ENCODE measurements around the gene C1QL4.
"Not testable (repeated sequence)": the region's sequence is repeated elsewhere in the genome, so short reads cannot be mapped to it uniquely, and the experiment has no call there.

Gene C1QL4

DNA sequence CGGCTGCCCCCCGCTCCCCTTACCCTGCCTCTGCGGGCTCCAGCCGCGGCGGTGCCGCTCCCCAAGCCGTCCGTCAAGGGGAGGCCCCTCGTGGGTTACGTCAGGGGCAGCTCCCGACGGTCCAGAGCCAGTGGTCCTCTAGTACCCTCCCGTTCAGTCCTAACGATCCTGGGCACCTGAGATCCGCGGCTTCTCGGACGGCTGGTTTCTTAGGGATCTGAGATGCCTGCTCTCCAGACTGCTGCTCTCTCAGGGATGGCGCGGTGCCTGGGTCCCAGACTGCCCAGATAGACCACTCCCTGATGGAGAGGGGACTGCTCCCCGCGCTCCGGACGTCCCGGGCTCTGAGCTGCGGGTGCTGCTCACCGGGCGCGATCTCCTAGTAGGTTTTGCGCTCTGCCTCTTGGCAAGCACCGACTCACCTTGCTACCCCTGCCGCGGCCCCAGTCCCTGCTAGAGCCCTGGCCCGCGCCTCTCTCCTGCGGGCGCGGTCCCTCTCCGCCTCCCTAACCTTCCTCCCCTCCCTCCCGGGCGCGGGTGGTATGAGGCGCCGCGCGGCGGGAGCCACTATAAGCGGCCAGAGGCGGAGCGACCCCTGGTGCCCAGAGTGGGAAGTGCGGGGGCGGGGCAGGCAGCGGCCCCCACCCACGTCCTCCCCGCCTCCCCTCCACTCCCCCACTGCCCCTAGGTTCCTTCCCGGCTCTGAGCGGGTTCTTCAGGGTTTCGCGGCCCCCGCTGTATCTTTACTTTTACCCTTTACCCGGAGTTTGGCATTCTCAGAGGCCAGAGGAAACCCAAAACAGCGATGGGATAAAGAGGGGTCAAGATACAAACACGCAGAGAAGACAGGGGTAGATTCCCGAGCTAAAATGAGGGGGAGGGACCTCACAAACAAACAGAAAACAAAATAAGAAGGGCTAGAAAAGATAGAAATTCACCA lies at the start of gene C1QL4:
Gene C1QL4, minus strand, starts transcription at position 544 of the 940 bp plus-strand sequence. CDS start 711 bp downstream, outside the sequence.
- DNase-seq (ENCODE audit: low read depth in 2 of 2) = peak; percentile 78 to 91

DNA sequence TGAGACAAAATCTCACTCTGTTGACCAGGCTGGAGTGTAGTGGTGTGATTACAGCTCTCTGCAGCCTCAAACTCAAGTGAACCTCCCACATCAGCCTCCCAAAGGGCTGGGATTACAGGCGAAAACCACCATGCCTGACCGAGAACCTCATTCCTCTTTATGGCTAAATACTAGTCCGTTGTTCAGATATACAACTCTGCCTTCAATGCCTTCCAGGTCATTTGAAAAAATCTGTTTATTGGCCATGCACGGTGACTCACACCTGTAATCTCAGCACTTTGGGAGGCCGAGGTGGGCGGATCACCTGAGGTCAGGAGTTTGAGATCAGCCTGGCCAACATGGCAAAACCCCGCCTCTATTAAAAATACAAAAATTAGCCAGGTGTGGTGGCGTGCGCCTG lies 43.2 kb upstream of the C1QL4 start:
- DNase-seq (ENCODE audit: low read depth in 2 of 2) = not testable (repeated sequence)

DNA sequence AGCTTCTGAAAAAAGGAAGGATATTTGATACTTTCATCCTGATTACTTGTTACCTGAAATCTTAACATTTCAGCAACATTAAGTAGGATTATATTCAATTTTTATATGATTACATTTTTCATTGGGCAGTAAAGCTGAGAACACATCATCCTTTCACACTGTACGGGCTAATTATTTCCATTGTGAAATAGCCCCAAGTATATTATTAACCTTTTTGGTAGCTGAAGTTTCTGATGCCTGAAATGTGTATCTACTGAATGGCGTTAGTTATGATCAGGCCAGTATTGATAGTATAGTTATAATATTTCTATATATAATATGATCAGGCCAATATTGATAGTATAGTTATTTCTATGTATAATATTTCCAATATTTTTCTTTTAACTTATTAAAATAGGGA lies 40.4 kb upstream of the C1QL4 start:
- no peak for DNase-seq (ENCODE audit: low read depth in 2 of 2)

DNA sequence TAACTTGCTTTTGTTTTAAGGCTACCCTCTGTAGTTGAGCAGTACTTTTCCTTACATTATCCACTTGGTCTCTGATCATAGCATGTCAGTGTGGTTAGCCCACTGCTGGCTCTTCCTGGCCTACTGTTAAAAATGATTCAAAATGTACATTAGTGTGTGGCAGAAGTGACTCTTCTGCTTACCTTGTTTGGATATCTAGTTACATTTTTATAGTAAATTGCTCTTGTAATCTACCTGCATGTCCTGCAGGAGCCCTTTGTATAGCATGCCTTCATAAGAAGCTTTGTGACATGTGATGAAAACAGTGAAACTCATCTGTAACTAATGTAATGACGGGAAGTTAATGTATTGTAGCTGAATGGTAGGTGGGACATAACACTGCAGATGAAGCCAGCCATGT lies 38.4 kb upstream of the C1QL4 start:
- no peak for DNase-seq (ENCODE audit: low read depth in 2 of 2)

DNA sequence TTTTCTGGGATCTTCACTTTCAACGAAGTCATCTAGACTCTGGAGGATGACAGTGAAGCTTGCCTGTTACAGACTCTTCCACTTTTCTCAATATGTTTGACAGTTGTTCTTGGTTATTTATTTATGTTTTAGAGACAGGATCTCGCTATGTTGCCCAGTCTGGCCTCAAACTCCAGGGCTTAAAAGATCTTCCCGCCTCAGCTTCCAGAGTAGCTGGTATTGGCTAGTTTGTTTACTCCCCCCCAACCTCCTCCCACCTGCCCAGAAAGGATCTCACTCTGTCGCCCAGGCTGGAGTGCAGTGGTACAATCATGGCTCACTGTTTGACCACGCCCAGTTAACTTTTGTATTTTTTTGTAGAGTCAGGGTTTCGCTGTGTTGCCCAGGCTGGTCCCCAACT lies 33.6 kb upstream of the C1QL4 start:
- no peak for DNase-seq (ENCODE audit: low read depth in 2 of 2)

DNA sequence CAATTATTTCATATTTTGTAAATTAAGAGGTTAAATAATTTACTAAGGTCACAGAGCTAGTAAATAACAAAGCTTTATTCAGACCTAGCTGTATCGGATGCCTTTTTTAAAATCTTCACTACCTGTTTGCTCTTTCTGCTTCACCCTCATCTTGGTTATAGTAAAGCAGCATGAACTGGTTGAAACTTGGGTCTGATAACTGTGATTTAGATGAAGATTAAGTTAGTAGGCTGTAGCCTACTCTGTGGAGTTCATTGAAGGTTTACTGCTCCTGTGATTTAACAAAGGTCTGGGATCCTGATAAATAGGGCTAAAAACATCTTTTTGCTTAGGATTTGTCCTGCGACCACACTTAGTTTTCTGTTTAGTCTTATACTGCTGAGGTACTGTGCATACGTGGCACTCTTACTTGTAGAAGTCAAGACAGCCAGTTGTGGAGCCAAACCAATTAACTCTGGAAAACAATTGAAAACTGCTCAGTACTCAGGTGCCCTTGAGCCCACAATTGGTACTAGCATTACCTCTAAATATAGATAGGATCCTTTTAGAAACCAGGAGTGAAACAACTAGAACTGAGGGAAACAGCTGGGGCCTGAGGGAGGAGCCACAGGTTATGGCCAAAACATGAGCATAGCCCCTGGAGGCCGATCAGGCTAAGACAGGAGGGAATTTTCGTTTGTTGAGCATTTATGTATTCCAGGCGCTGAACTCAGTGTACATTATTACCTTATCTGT lies 32.6 kb upstream of the C1QL4 start:
- DNase-seq (ENCODE audit: low read depth in 2 of 2) = no peak

DNA sequence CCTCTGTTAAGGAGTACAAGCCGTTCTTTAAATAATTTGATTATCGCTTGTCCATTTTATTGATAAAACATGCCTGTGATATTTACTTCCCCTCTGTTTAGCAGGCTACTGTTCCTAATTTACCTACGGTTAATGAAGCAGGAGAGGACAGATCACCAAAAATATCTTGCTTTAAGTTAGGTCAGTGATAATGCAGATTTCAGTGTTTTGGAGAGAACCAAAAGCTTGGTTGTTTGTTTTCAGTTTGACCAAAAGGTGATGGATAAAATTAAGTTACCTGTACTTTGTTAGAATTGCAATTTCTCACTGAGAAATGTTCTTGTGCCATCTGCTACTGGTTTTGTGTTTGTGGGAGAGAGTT lies 31.2 kb upstream of the C1QL4 start:
- no peak for DNase-seq (ENCODE audit: low read depth in 2 of 2)

DNA sequence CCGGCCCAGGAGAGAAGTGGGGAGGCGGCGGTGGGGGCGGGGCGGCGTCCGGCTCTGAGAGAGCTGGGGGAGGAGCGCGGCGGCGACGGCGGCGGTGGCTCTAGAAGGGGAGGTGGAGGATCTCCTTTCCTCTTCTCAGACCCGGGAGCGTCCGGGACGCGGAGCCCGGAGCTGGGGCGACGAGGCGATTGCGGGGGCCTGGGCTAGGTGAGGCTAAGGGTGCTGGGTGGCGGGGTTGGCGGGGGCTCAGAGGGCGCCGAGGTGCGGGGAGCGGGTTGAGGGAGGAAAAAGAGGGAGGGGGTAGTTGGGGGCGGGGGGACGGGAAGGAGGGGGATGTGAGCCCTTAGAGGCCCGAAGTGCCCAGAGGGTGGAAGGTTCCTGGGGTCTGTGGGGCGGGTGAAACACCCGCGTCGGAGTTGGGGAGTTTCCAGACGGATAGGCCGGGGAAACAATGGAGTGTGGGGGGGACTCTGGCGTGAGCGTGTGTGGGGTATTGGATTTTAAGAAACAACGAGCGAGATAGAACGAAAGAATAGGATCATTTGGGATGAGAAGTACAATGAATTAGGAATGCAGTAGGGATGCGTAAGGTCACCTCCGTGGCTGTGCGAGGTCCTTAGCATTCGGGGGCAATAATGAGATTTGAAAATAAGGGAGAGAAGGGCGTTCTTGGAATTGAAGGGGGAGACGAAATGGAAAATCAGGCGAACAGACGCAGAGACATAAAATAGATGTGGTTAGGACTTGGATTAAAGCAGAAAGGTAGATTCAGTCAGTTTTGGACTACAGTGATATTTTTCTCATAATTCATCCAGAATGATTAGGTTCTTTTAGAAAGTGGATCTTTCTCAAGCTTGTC lies 30.6 kb upstream of the C1QL4 start, which contains the start of gene SPATS2:
Gene SPATS2, plus strand, starts transcription at position 82 of the 859 bp plus-strand sequence. CDS start 93,551 bp downstream, outside the sequence.
- no peak for DNase-seq (ENCODE audit: low read depth in 2 of 2)

DNA sequence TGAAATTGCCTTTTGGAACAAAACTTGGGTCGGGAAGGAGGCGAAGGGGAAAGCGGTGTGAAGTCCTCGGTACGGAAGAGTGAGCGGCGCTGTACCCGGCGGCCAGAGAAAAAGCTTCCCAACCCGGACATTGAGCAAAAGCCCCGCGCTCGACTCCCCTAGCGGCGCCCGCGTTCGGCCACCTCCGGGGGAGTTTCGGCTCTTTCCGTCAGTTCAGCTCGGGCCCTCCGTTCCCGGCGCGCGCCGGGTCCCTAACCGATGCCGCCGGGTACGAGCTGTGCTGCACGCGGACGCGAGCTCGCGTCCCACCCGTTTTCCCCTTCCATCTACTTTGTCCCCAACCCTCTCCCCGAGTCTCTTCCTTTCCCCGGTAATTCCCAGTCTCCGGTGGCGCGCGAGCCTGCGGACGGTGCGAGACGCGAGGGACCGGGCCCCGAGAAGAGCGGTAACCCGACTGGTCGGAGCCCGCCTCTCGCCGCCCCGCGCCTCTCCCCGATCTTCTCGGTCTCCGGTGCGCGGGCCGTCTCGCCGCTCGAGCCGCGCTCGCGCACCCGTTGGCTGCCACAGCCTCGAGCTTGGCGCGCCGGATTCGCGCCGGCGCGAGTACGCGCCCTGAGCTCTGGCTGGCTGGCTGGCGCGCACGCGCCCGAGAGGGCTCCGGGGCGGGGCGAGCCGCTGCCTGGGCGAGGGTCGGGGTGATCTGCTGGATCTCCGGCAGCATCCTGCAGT lies 29.8 kb upstream of the C1QL4 start:
- peak; percentile 42 to 76 for DNase-seq (ENCODE audit: low read depth in 2 of 2)

DNA sequence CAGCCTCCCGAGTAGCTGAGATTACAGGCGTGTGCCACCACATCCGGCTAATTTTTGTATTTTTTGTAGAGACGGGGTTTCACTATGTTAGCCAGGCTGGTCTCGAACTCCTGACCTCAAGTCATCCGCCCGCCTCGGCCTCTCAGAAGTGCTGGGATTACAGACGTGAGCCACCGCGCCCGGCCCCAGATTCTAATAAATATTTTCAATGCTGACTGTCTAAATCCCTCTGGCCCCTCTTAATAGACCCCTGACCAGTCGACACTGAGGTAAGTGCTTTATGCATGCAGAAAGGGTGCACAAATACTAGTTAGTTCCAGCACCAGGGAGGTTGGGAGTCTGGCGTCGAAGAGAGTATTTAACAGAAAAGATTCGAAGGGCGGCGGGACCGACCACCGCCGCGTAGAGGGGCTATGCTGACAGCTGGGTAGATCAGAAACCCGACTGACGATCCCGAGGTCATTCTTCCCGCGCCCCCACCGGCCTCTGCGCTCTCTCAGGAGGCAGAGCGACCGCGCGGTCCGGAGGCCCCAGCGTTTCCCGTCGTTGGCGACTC lies 29.2 kb upstream of the C1QL4 start:
- DNase-seq (ENCODE audit: low read depth in 2 of 2) = no peak

DNA sequence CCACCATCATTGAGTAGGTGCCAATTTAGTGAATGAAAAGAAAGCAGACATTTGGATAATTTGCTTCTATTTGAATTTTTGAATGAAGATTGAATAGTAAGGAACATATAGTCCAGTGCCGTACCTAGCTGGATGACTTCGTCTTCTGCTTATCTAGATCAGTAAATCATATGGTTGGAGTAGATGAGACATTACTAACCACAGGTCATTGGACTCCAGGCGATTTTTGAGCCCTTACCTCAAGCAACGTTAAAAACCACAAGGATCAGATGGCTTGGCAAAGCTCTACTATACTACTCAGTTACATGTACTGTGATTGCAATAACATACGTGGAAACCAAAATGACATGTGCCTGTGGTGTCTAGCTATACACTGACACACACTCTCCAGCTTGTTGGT lies 28.6 kb upstream of the C1QL4 start:
- no peak for DNase-seq (ENCODE audit: low read depth in 2 of 2)

DNA sequence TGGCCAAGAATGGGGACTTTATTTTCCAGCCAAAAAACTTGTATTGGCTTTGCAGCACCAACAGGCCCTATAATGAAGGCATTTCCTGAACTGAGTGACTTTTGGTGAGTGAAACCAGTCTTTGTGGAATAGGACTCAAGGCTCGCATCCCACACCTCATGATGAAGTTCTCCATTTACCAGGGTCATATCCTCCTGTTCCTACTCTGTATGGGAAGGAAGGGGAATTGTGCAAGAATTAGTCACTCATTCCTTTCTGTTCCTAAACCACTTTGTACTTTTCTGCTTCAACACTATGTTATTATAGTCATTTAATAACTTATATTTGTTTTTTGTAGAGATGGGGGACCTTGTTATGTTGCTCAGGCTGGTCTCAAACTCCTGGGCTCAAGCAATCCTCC lies 28.0 kb upstream of the C1QL4 start:
- no peak for DNase-seq (ENCODE audit: low read depth in 2 of 2)

DNA sequence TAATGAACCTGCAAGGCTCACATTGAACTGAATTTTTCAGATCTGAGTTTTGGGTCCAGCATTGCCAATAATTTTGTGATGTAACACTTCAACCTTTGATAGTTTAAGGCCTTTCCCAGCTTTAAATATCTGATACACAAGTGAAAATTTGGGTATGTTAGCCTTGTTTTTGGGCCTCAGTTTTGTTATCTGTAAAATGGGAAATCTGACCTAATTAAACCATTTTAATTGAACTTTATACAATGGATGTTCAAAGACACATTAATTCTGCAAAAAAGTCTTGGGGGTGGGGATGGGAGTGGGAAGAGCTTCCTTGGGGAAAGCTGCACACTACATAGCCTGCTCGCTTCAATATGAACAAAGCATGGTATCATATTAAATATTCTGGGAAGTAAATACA lies 25.1 kb upstream of the C1QL4 start:
- DNase-seq (ENCODE audit: low read depth in 2 of 2) = no peak

DNA sequence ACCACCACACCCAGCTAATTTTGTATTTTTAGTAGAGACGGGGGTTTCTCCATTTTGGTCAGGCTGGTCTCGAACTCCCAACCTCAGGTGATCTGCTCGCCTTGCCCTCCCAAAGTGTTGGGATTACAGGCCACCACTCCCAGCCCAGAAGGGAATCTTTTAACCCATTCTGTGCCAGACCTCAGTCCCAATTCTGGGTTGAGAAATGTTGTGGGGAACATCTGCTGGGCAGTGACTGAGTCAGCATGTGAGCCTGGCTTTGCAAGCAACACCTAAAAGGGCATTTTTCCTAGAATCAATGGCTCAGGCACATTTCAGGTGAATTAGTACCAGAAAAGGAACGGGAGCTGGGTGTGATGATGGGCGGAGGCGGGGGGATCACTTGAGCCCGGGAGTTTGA lies 22.7 kb upstream of the C1QL4 start:
- DNase-seq (ENCODE audit: low read depth in 2 of 2) = no peak

DNA sequence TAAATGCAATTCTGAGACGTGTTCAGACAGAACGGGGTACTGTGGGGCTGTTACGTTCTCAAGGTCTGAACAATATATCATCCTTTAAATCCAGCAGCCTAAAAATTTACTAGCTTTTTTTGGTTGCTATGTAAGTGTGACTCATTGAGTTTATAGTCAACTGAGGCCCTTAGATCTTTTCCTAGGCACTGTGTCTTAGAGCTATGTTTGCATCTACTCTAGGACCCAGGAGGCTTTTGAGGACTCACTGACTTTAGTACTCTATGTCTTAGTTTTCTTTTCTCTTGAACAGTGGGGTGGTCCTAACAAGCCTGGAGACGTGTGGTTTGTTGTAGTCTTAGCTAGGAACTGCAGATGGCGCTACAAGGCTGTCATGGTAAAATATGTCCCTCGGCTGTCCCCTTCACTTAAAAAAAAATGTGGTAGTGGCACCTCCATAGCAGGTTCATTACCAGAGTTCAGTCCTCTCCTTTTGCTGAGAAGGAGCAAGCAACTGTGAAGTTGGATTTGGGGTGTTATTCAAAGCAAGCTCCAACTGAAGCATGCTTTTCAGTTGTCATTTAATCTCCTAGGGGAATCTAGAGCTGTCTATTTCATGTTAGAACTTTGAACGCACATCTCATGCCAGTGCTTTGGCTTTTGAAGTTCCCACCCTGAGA lies 21.6 kb upstream of the C1QL4 start:
- DNase-seq (ENCODE audit: low read depth in 2 of 2) = no peak

DNA sequence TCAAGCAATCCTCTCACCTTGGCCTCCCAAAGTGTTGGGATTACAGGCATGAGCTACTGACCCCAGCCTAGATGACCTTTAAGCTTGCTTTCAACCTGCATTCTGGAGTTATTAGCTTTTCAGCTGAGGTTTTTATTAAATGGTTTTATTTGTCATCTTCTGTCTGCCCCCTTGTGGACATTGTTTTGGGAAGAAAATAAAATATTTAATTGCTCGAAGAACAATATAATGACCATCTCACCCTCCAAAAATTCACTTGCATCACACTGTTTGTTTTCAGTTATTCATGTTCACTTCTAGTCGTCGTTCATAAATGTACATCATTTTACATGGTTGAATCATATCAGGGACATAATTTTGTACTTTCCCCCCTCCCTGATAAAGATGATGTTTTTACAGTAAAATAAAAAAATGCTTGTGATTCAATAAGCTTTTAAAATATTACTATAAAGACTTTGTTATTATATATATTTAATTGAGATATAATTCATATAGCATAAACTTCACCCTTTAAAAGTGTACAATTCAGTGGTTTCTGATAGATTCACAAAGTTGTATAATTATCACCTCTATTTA lies 20.2 kb upstream of the C1QL4 start:
- no peak for DNase-seq (ENCODE audit: low read depth in 2 of 2)

DNA sequence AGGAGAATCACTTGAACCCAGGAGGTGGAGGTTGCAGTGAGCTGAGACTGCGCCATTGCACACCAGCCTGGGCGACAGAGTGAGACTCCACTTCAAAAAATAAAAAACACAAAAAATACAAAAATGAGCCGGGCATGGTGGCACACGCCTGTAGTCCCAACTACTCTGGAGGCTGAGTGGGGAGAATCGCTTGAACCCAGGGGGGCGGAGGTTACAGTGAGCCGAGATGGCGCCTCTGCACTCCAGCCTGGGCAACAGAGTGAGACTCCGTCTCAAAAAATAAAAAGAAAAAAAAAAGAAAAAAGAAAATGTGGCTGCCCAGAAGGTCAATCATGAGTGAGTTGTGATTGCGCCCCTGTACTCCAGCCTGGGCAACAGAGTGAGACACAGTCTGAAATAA lies 18.9 kb upstream of the C1QL4 start:
- DNase-seq (ENCODE audit: low read depth in 2 of 2) = no peak

DNA sequence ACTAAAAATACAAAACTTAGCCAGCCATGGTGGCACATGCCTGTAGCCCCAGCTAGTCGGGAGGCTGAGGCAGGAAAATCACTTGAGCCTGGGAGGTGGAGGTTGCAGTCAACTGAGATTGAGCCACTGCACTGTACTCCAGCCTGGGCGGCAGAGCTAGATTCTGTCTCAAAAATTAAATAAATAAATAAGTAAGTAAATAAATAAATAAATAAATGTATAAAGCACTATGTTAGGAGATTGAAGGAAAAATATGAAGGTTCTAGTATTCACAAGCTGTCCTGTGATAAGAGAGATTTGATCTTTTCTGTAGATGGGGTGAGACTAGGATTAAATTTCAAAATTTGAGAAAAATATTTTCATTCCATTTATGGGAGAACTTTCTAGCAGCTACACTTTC lies 15.4 kb upstream of the C1QL4 start:
- no peak for DNase-seq (ENCODE audit: low read depth in 2 of 2)

DNA sequence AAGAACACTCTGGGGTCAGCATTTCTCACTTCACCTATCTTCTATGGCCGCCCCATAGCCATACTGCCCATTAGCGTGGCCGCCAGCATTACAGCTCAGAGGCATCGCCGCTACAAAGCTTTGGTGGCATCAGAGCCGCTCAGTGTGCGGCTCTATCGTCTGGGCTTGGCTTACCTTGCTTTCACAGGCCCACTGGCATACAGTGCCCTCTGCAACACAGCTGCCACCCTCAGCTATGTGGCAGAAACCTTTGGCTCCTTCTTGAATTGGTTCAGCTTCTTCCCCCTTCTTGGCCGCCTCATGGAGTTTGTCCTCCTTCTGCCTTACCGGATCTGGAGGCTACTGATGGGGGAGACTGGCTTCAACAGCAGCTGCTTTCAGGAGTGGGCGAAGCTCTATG lies 12.3 kb upstream of the C1QL4 start:
- DNase-seq (ENCODE audit: low read depth in 2 of 2) = no peak

DNA sequence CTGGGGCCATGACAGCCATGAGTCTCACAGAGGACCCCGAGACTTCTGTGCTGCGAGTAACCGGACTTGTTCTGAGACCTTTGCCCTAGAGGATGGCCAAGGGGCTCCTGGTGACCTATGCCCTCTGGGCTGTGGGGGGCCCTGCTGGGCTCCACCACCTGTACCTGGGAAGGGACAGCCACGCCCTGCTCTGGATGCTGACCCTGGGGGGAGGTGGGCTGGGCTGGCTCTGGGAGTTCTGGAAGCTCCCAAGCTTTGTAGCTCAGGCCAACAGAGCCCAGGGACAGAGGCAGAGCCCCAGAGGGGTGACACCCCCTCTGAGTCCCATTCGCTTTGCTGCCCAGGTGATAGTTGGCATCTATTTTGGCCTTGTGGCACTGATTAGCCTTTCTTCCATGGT lies 11.8 kb upstream of the C1QL4 start:
- no peak for DNase-seq (ENCODE audit: low read depth in 2 of 2)

All from stimulated activated CD4-positive, alpha-beta T cell treated with anti-CD3 and anti-CD28 coated beads, Interleukin-1b, Interleukin-23, amount 100 ng/mL, for 1 hour (primary cell).